GM12864 (cell line): ENCODE results near the gene DNMT3L.

Experiments
- DNase-seq: peaks from one replicate; pipeline ENCODE4 v3.0.0-alpha.2; 2011; ENCODE audit warnings: low read depth
- H3K4me3 ChIP-seq: 2 replicates; pipeline ENCODE4 v1.5.1; 2011; ENCODE audit warnings: mild to moderate bottlenecking, low read depth, low read length, control low read depth
- CTCF ChIP-seq: IDR thresholded peaks from 2 replicates; pipeline ENCODE4 v1.5.1; 2011; ENCODE audit warnings: low read depth, mild to moderate bottlenecking, moderate library complexity, low read length, control low read depth, inconsistent platforms; ENCODE audit errors: missing control alignments

DNMT3L gene

GRCh38 chr21:44272284-44272858 is 10.7 kb upstream of the DNMT3L start:
- H3K4me3 ChIP-seq, result no peak overlapping the region
- TF ChIP-seq CTCF, result no peak
- DNase-seq, result no peak

- no peak for DNase-seq
- TF ChIP-seq CTCF, result no peak
- H3K4me3 ChIP-seq, result no peak overlapping the region
Measured at GRCh38 chr21:44271558-44272283, 10.0 kb upstream of the DNMT3L start.

GRCh38 chr21:44269090-44269489 is 7.4 kb upstream of the DNMT3L start:
- no peak for DNase-seq

GRCh38 chr21:44267655-44268142 is 6.0 kb upstream of the DNMT3L start:
- DNase-seq, result peak; percentile 10
- H3K4me3 ChIP-seq, result no peak overlapping the region
- peak; percentile 59 for TF ChIP-seq CTCF

More at GRCh38 chr21:44269090-44269489, 7.4 kb upstream of the DNMT3L start:
- TF ChIP-seq CTCF, result no peak
- no peak overlapping the region for H3K4me3 ChIP-seq

GRCh38 chr21:44265734-44266270 is 4.1 kb upstream of the DNMT3L start:
- no peak overlapping the region for H3K4me3 ChIP-seq
- no peak for DNase-seq
- no peak for TF ChIP-seq CTCF

- TF ChIP-seq CTCF, result no peak
- no peak overlapping the region for H3K4me3 ChIP-seq
- DNase-seq, result no peak
Measured at GRCh38 chr21:44263768-44264167, 2.1 kb upstream of the DNMT3L start.
